ENCODE measurements around the gene CDKN2B.

- TF ChIP-seq CTCF (IDR thresholded peaks at IDR 0.05; ENCODE audit: low read depth, low read length, missing input control) = no peak
- TF ChIP-seq JUND (IDR thresholded peaks at IDR 0.05) = no peak
- TF ChIP-seq ZBTB33 (IDR thresholded peaks at IDR 0.05) = no peak
- TF ChIP-seq ATF3 (IDR thresholded peaks at IDR 0.05) = no peak
- no peak for TF ChIP-seq REST (IDR thresholded peaks at IDR 0.05)
- TF ChIP-seq RAD21 (IDR thresholded peaks at IDR 0.05) = no peak
- TF ChIP-seq MAX (IDR thresholded peaks at IDR 0.05) = no peak
- no peak for TF ChIP-seq TAF1 (conservative IDR thresholded peaks at IDR 0.05)
- no peak for TF ChIP-seq GABPA (IDR thresholded peaks at IDR 0.05 in 1 of 2, conservative IDR thresholded peaks at IDR 0.05 in 1 of 2)
- TF ChIP-seq EGR1 (IDR thresholded peaks at IDR 0.05; ENCODE audit: low read depth in 2 of 2) = no peak
- TF ChIP-seq FOXA1 (IDR thresholded peaks at IDR 0.05) = no peak
- TF ChIP-seq NR2F2 (IDR thresholded peaks at IDR 0.05) = no peak
- TF ChIP-seq SP1 (IDR thresholded peaks at IDR 0.05) = no peak
- TF ChIP-seq YY1 (IDR thresholded peaks at IDR 0.05) = no peak
These were observed 19.5 kb downstream of the CDKN2B start for GRCh38 chr9:21989440-21990189.

All from liver (tissue), 3 donors.